GM23248 (cell line): ENCODE results near the gene UFM1. TPM values are rescaled to one million over a fixed set of nuclear protein-coding genes. Genes with fewer than 3 reads are reported as not detected.

Experiments used
- DNase-seq: peaks from one replicate; pipeline ENCODE4 v3.0.0-alpha.2; 2015
- H2AFZ ChIP-seq: fragments of 200-600 bp; sonication (generic); 2 replicates; pipeline ENCODE4 v1.6.1; 2016; ENCODE audit warnings: antibody characterized with exemption
- H3F3A ChIP-seq: fragments of 200-600 bp; sonication (generic); 2 replicates; pipeline ENCODE4 v1.6.1; 2016; ENCODE audit warnings: mild to moderate bottlenecking, antibody characterized with exemption, mixed run types; ENCODE audit not compliant: insufficient read depth
- H3K27ac ChIP-seq: fragments of 200-600 bp; sonication (generic); 2 replicates; pipeline ENCODE4 v1.5.1; 2016; ENCODE audit warnings: mild to moderate bottlenecking
- H3K27me3 ChIP-seq: fragments of 200-600 bp; sonication (generic); replicated peaks from 2 replicates; pipeline ENCODE4 v1.6.1; 2016; ENCODE audit warnings: mild to moderate bottlenecking; ENCODE audit not compliant: insufficient read depth
- H3K36me3 ChIP-seq: fragments of 200-600 bp; sonication (generic); 2 replicates; pipeline ENCODE4 v1.6.1; 2016; ENCODE audit warnings: low read depth, mild to moderate bottlenecking
- H3K4me1 ChIP-seq: fragments of 200-600 bp; sonication (generic); 2 replicates; pipeline ENCODE4 v1.6.1; 2016; ENCODE audit warnings: mild to moderate bottlenecking; ENCODE audit not compliant: insufficient read depth
- H3K4me2 ChIP-seq: fragments of 200-600 bp; sonication (generic); one replicate; pipeline ENCODE4 v1.6.1; 2016; ENCODE audit warnings: mild to moderate bottlenecking; ENCODE audit not compliant: unreplicated experiment
- H3K4me3 ChIP-seq: fragments of 200-600 bp; sonication (generic); 2 replicates; pipeline ENCODE4 v1.5.1; 2016; ENCODE audit warnings: mild to moderate bottlenecking
- H3K79me2 ChIP-seq: fragments of 200-600 bp; sonication (generic); 2 replicates; pipeline ENCODE4 v1.6.1; 2016; ENCODE audit warnings: mild to moderate bottlenecking; ENCODE audit not compliant: insufficient read depth
- H3K9ac ChIP-seq: fragments of 200-600 bp; sonication (generic); 2 replicates; pipeline ENCODE4 v1.6.1; 2016; ENCODE audit warnings: mild to moderate bottlenecking
- H3K9me2 ChIP-seq: fragments of 200-600 bp; sonication (generic); 2 replicates; pipeline ENCODE4 v1.6.1; 2016; ENCODE audit warnings: mixed run types, mild to moderate bottlenecking, moderate library complexity; ENCODE audit not compliant: insufficient read depth
- H3K9me3 ChIP-seq: fragments of 200-600 bp; sonication (generic); one replicate; pipeline ENCODE4 v1.6.1; 2017; ENCODE audit warnings: low read depth
- H4K20me1 ChIP-seq: fragments of 200-600 bp; sonication (generic); 2 replicates; pipeline ENCODE4 v1.6.0; 2016; ENCODE audit not compliant: insufficient read depth
- EZH2 ChIP-seq: fragments of 200-600 bp; sonication (generic); IDR thresholded peaks from 2 replicates; pipeline ENCODE4 v1.6.1; 2018; ENCODE audit warnings: antibody characterized with exemption, mild to moderate bottlenecking; ENCODE audit not compliant: insufficient read depth, poor library complexity, severe bottlenecking
- EZH2phosphoT487 ChIP-seq: fragments of 200-600 bp; sonication (generic); IDR thresholded peaks from 2 replicates; pipeline ENCODE4 v1.6.1; 2018; ENCODE audit warnings: antibody characterized with exemption, moderate library complexity, mild to moderate bottlenecking, low read depth; ENCODE audit not compliant: insufficient read depth
- WGBS, 2 experiments: methylation state at CpG; one replicate each; pipeline ENCODE4 v1.1.6; 2015 to 2017; ENCODE audit warnings: low lambda C conversion rate in 2 of 2, low coverage in 1 of 2; ENCODE audit errors: missing lambda C conversion rate in 2 of 2; 5-methylcytosine and 5-hydroxymethylcytosine counted together
- in situ Hi-C: fragments of 300-500 bp; cut with MboI; formaldehyde crosslinking; loops from 2 replicates; pipeline ENCODE4 v1.15.0; 2020
- polyA plus RNA-seq: library from polyadenylated mRNA; unstranded; fragments of >200 nt; fragmentation: Nextera tagmentation; extraction: Ambion mirVana; gene quantifications from 2 replicates; pipeline ENCODE4 v1.2.1, GENCODE V29; 2016
- total RNA-seq: library from RNA; depleted of rRNA; stranded (reverse); fragments of >200 nt; shearing (Covaris generic); gene quantifications from 2 replicates; pipeline ENCODE4 v1.2.3, GENCODE V29; 2014

UFM1 gene
- total and polyA plus RNA-seq, 2 experiments from 2014 or later, result 125 to 131 TPM

DNA sequence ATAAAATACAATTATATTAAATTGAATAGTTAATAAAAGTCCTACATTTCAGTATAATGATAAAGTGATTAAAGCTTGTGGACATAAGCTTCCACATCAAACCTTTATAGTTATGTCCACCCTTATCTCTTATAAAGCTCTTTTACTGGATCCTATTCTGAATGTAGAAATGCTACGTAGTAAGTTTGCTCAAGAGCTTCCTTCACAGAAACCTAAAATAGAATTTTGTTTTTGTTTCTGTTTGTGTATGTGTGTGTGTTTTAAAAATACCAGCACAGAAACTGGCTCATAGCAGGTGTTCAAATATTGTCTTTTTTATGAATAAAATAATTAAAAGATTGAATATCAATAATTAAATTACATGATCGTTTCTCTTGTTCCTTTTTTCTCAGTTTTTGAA lies 21.0 kb upstream of the UFM1 start:
- Histone ChIP-seq H3K9me2 (no peaks in the 10 kb centered on the region), H3K9me3 (no peaks in the 10 kb centered on the region), H4K20me1 (0 out of 2 replicates have a peak, but pooled peaks cover 3% of the 10 kb centered on the region), H3F3A (no peaks in the 10 kb centered on the region), H3K79me2 (no peaks in the 10 kb centered on the region), H3K4me2 (no peak overlapping the region), H2AFZ (no peak overlapping the region), H3K4me1 (no peaks in the 10 kb centered on the region), H3K36me3 (no peaks in the 10 kb centered on the region), H3K9ac (no peak overlapping the region), H3K27me3 (no peaks in the 10 kb centered on the region), H3K4me3 (no peak overlapping the region), H3K27ac (no peak overlapping the region)
- WGBS, 2 experiments, result 80 to 88% methylated on average over 2 of the region's 2 CpGs
- TF ChIP-seq EZH2 (no peak), EZH2phosphoT487 (no peak)
- no peak for DNase-seq
- in situ Hi-C loops, result no loop called here

DNA sequence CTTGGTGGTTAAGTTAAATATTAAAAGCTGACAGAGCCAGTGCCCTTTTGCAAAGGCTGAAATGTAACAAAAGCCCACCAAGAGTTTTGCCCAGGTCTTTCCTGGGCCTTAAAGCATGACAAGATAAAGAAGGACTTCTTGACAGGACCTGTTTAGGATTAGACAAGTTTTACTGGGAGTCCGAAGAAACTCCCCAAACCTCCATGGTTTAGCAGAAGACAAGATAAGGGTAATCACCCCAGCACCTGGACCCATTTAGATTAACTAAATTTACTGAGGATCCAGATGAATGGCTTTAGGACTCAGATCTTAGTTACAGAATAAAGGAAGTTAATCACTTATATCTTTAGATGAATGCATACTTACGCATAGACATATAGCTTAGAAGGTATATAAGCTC lies 14.8 kb upstream of the UFM1 start:
- H3K9me2 ChIP-seq, result no peaks in the 10 kb centered on the region
- H3K36me3 ChIP-seq, result no peaks in the 10 kb centered on the region
- no peaks in the 10 kb centered on the region for H3K9me3 ChIP-seq
- DNase-seq, result no peak
- no peak overlapping the region for H2AFZ ChIP-seq
- no peaks in the 10 kb centered on the region for H3K79me2 ChIP-seq
- H3K4me2 ChIP-seq, result no peak overlapping the region
- H4K20me1 ChIP-seq, result no peaks in the 10 kb centered on the region
- TF ChIP-seq EZH2 (no peak), EZH2phosphoT487 (no peak)
- H3K27me3 ChIP-seq, result no peaks in the 10 kb centered on the region
- no peak overlapping the region for H3K9ac ChIP-seq
- no peaks in the 10 kb centered on the region for H3K4me1 ChIP-seq
- H3K4me3 ChIP-seq, result no peak overlapping the region
- WGBS, 2 experiments, result 94 to 100% methylated on average over 2 of the region's 2 CpGs
- H3K27ac ChIP-seq, result no peak overlapping the region
- in situ Hi-C loops, result no loop called here
- H3F3A ChIP-seq, result no peaks in the 10 kb centered on the region

DNA sequence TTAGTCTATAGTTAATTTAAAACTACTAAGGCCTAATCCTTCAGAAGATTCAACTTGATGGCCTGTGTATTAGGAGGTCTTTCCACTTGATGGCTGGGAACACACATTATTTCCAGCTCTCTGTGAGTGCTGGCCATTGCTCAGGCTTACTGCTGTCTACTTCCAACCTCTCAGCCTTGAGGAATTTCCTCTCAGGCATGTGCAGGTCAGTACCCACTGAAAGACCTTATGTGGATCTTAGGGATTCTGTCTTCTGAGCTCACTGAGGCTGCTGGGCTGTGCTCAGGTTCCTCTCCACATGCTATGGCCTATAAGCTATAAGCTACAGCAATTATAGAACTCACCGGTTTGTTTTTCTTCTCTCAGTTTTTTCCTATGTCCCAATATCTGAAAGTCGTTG lies 11.6 kb upstream of the UFM1 start:
- H3K9me3 ChIP-seq, result no peaks in the 10 kb centered on the region
- TF ChIP-seq EZH2 (no peak), EZH2phosphoT487 (no peak)
- H3K36me3 ChIP-seq, result no peaks in the 10 kb centered on the region
- no peak for DNase-seq
- H3K9ac ChIP-seq, result no peak overlapping the region
- H4K20me1 ChIP-seq, result no peaks in the 10 kb centered on the region
- H3K27ac ChIP-seq, result no peak overlapping the region
- in situ Hi-C loops, result no loop called here
- no peaks in the 10 kb centered on the region for H3K27me3 ChIP-seq
- H3K9me2 ChIP-seq, result no peaks in the 10 kb centered on the region
- no peak overlapping the region for H2AFZ ChIP-seq
- no peaks in the 10 kb centered on the region for H3K4me1 ChIP-seq
- no peak overlapping the region for H3K4me2 ChIP-seq
- H3K79me2 ChIP-seq, result no peaks in the 10 kb centered on the region
- H3K4me3 ChIP-seq, result no peak overlapping the region
- H3F3A ChIP-seq, result no peaks in the 10 kb centered on the region
- 94% methylated on average over 2 of the region's 2 CpGs for WGBS, 2 experiments

DNA sequence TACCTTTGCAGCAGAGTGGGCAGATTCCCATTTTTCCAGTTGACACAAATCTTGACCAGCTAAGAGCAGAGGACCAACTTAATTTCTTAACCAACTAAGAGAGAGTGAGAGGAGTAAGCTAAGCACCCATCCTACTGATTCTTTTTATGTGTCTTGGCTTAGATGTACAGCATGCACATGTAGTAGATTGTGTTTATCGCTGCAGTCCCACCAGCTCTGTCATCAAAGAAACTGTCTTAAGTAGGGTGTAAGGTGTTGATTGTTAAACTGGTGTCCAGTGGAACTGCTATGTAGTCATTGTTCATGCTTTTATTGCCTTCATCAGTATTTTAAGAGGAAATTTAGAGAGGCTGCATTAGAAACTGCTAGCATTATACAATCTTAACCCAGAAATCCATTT lies 9.0 kb upstream of the UFM1 start:
- Histone ChIP-seq H3K4me3 (no peak overlapping the region), H3K27me3 (no peaks in the 10 kb centered on the region), H3K36me3 (no peaks in the 10 kb centered on the region), H3K4me1 (no peaks in the 10 kb centered on the region), H2AFZ (no peak overlapping the region), H3K4me2 (no peak overlapping the region), H3K27ac (no peak overlapping the region), H3K79me2 (no peaks in the 10 kb centered on the region), H4K20me1 (no peaks in the 10 kb centered on the region), H3F3A (no peaks in the 10 kb centered on the region), H3K9me3 (no peaks in the 10 kb centered on the region), H3K9ac (no peak overlapping the region), H3K9me2 (no peaks in the 10 kb centered on the region)
- no peak for DNase-seq
- in situ Hi-C loops, result no loop called here
- 96 to 100% methylated on average over 1 of the region's 1 CpG for WGBS, 2 experiments
- TF ChIP-seq EZH2 (no peak), EZH2phosphoT487 (no peak)

DNA sequence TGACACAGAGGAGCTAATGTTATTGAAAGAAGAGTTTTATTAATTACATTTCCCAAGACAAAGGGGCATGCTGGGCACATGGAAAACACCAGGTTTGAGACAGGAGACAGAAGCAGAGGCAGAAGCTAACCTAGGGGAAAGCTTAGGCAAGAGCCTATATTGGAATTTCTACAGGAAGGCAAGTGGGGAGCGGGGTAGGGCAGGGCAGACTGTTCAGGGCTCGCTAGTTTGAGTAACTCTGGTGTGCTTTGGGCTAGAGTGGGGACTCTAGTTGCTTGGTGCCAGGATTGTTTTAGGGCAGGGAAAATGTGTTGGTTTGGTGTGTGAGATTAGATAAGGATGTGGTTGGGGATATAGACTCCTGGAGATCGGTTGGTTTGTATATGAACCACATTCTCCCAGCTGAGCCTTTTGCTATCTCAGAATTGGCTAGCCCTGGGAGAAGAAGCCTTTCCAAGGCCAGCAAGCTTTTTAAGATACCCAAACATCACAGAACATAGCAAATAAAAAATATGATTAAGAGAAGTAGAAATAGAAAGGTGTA lies 8.4 kb upstream of the UFM1 start:
- no peak overlapping the region for H3K9ac ChIP-seq
- H2AFZ ChIP-seq, result no peak overlapping the region
- no peaks in the 10 kb centered on the region for H3F3A ChIP-seq
- in situ Hi-C loops, result no loop called here
- no peak overlapping the region for H3K4me3 ChIP-seq
- H4K20me1 ChIP-seq, result no peaks in the 10 kb centered on the region
- no peak for TF ChIP-seq EZH2
- TF ChIP-seq EZH2phosphoT487, result no peak
- WGBS, 2 experiments, result 95 to 96% methylated on average over 3 of the region's 3 CpGs
- no peak for DNase-seq
- H3K9me2 ChIP-seq, result no peaks in the 10 kb centered on the region
- H3K27ac ChIP-seq, result no peak overlapping the region
- no peaks in the 10 kb centered on the region for H3K79me2 ChIP-seq
- no peaks in the 10 kb centered on the region for H3K4me1 ChIP-seq
- no peaks in the 10 kb centered on the region for H3K27me3 ChIP-seq
- H3K9me3 ChIP-seq, result no peaks in the 10 kb centered on the region
- H3K4me2 ChIP-seq, result no peak overlapping the region
- no peaks in the 10 kb centered on the region for H3K36me3 ChIP-seq
